Osteoblast (primary cell): Measurements from ENCODE around the gene DDI1. TPM values are rescaled to one million over a fixed set of nuclear protein-coding genes. Genes with fewer than 3 reads are reported as not detected.

Source experiments
- DNase-seq: peaks from one replicate; pipeline ENCODE4 v3.0.0; 2011; ENCODE audit warnings: low spot score, mixed read lengths; ENCODE audit not compliant: insufficient read length; ENCODE audit errors: missing footprints
- H2AFZ ChIP-seq: 2 replicates; pipeline ENCODE4 v1.6.0; 2011; ENCODE audit warnings: mild to moderate bottlenecking, low read length
- H3K27ac ChIP-seq: 2 replicates; pipeline ENCODE4 v1.5.1; 2011; ENCODE audit warnings: mild to moderate bottlenecking, low read depth, low read length, moderate library complexity
- H3K27me3 ChIP-seq: 2 replicates; pipeline ENCODE4 v1.6.0; 2012; ENCODE audit warnings: mild to moderate bottlenecking, control low read depth, inconsistent platforms, low read length, moderate library complexity; ENCODE audit not compliant: insufficient read depth
- H3K36me3 ChIP-seq: 2 replicates; pipeline ENCODE4 v1.5.1; 2011; ENCODE audit warnings: mild to moderate bottlenecking, low read length, control low read depth, moderate library complexity; ENCODE audit not compliant: insufficient read depth
- H3K4me1 ChIP-seq: 2 replicates; pipeline ENCODE4 v1.5.1; 2011; ENCODE audit warnings: mild to moderate bottlenecking, low read length, control low read depth, moderate library complexity; ENCODE audit not compliant: insufficient read depth
- H3K4me2 ChIP-seq: 2 replicates; pipeline ENCODE4 v1.6.0; 2011; ENCODE audit warnings: mild to moderate bottlenecking, low read length; ENCODE audit not compliant: insufficient read depth
- H3K4me3 ChIP-seq: fragments of 200-600 bp; sonication (generic); 3 replicates; pipeline ENCODE4 v1.5.1; 2012; ENCODE audit warnings: mild to moderate bottlenecking, low read length, inconsistent platforms; ENCODE audit not compliant: insufficient read depth
- H3K79me2 ChIP-seq: 2 replicates; pipeline ENCODE4 v1.6.0; 2012; ENCODE audit warnings: mild to moderate bottlenecking, low read length, control low read depth, inconsistent platforms; ENCODE audit not compliant: insufficient read depth
- H3K9me3 ChIP-seq: 2 replicates; pipeline ENCODE4 v1.5.1; 2011; ENCODE audit warnings: low read depth, low read length, control low read depth
- H4K20me1 ChIP-seq: 2 replicates; pipeline ENCODE4 v1.6.0; 2012; ENCODE audit warnings: mild to moderate bottlenecking, low read length, control low read depth; ENCODE audit not compliant: insufficient read depth
- CTCF ChIP-seq: IDR thresholded peaks from 2 replicates; pipeline ENCODE4 v1.5.1; 2011; ENCODE audit warnings: mild to moderate bottlenecking, low read depth, low read length, moderate library complexity; ENCODE audit errors: extremely low read depth
- total RNA-seq: library from RNA; depleted of rRNA; stranded (reverse); fragments of >200 nt; gene quantifications from 2 replicates; pipeline ENCODE4 v1.2.3, GENCODE V29; 2012

DDI1 gene
- total RNA-seq, 1 donor, result not detected

- no peak for TF ChIP-seq CTCF
- Histone ChIP-seq H3K27ac (no peak overlapping the region), H3K79me2 (no peaks in the 10 kb centered on the region), H3K4me3 (no peak overlapping the region), H2AFZ (no peak overlapping the region), H4K20me1 (no peaks in the 10 kb centered on the region), H3K4me1 (no peaks in the 10 kb centered on the region), H3K27me3 (no peaks in the 10 kb centered on the region), H3K36me3 (no peaks in the 10 kb centered on the region), H3K4me2 (no peak overlapping the region), H3K9me3 (no peaks in the 10 kb centered on the region)
- no peak for DNase-seq
Measured at GRCh38 chr11:104086621-104087020, 50.2 kb downstream of the DDI1 start.

Other genes with a start within 250 kb of the DDI1 start
- 4.7 and 15.6 TPM in 2 replicates for gene PDGFD, start 127.5 kb downstream of the DDI1 start, total RNA-seq